AG04450 (cell line): ENCODE measurements around the gene QPRT. TPM values are rescaled to one million over a fixed set of nuclear protein-coding genes. Genes with fewer than 3 reads are reported as not detected.
"Not testable (repeated sequence)": the region's sequence is repeated elsewhere in the genome, so short reads cannot be mapped to it uniquely, and the experiment has no call there.

Experiments
- CTCF ChIA-PET: fragments of 300-600, 350-600 bp; formaldehyde crosslinking; extraction: SDS; loops from one replicate; lab custom pipeline; 2022; ENCODE audit warnings: antibody characterized with exemption, inconsistent platforms; lab: Charles Lee
- POLR2A ChIA-PET: fragments of 350-600 bp; formaldehyde crosslinking; extraction: SDS; loops from one replicate; lab custom pipeline; 2021; ENCODE audit warnings: antibody characterized with exemption, inconsistent platforms; lab: Yijun Ruan, JAX
- DNase-seq: peaks from one replicate; pipeline ENCODE4 v3.0.0-alpha.2; 2011; ENCODE audit warnings: low read depth, low spot score
- H3K27ac ChIP-seq: one replicate; pipeline ENCODE4 v1.5.1; 2012; ENCODE audit warnings: low read depth, low read length, control low read depth
- H3K27me3 ChIP-seq: one replicate; pipeline ENCODE4 v1.6.0; 2012; ENCODE audit warnings: low read length; ENCODE audit not compliant: control insufficient read depth, insufficient read depth
- H3K4me3 ChIP-seq: 2 replicates; pipeline ENCODE4 v1.5.1; 2011; ENCODE audit warnings: mild to moderate bottlenecking, low read depth, low read length, control low read depth
- H3K9me3 ChIP-seq: 2 replicates; pipeline ENCODE4 v1.5.1; 2012; ENCODE audit warnings: low read length; ENCODE audit not compliant: control insufficient read depth, insufficient read depth
- polyA plus RNA-seq: library from polyadenylated mRNA; depleted of rRNA; stranded (reverse); fragments of >200 nt; gene quantifications from 2 replicates; pipeline ENCODE4 v1.2.3, GENCODE V29; 2011
- TF ChIP-seq, protein P1 (sequence below): IDR thresholded peaks from 2 replicates; pipeline ENCODE4 v1.5.1; 2011; ENCODE audit warnings: low read depth, low read length, control low read depth, inconsistent platforms

Gene QPRT
- polyA plus RNA-seq, 1 experiment: 16.0 TPM

DNA sequence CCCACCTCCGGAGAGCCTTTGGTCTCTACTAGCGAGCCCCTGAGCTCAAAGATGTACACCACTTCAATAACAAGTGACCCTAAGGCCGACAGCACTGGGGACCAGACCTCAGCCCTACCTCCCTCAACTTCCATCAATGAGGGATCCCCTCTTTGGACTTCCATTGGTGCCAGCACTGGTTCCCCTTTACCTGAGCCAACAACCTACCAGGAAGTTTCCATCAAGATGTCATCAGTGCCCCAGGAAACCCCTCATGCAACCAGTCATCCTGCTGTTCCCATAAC lies 15.2 kb upstream of the QPRT start:
- TF ChIP-seq, protein P1, sequence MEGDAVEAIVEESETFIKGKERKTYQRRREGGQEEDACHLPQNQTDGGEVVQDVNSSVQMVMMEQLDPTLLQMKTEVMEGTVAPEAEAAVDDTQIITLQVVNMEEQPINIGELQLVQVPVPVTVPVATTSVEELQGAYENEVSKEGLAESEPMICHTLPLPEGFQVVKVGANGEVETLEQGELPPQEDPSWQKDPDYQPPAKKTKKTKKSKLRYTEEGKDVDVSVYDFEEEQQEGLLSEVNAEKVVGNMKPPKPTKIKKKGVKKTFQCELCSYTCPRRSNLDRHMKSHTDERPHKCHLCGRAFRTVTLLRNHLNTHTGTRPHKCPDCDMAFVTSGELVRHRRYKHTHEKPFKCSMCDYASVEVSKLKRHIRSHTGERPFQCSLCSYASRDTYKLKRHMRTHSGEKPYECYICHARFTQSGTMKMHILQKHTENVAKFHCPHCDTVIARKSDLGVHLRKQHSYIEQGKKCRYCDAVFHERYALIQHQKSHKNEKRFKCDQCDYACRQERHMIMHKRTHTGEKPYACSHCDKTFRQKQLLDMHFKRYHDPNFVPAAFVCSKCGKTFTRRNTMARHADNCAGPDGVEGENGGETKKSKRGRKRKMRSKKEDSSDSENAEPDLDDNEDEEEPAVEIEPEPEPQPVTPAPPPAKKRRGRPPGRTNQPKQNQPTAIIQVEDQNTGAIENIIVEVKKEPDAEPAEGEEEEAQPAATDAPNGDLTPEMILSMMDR: no peak
- no peak for DNase-seq
- POLR2A ChIA-PET: no interaction called here

DNA sequence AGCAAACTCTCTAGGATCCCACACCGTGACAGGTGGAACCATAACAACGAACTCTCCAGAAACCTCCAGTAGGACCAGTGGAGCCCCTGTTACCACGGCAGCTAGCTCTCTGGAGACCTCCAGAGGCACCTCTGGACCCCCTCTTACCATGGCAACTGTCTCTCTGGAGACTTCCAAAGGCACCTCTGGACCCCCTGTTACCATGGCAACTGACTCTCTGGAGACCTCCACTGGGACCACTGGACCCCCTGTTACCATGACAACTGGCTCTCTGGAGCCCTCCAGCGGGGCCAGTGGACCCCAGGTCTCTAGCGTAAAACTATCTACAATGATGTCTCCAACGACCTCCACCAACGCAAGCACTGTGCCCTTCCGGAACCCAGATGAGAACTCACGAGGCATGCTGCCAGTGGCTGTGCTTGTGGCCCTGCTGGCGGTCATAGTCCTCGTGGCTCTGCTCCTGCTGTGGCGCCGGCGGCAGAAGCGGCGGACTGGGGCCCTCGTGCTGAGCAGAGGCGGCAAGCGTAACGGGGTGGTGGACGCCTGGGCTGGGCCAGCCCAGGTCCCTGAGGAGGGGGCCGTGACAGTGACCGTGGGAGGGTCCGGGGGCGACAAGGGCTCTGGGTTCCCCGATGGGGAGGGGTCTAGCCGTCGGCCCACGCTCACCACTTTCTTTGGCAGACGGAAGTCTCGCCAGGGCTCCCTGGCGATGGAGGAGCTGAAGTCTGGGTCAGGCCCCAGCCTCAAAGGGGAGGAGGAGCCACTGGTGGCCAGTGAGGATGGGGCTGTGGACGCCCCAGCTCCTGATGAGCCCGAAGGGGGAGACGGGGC lies 14.7 kb upstream of the QPRT start:
- H3K4me3 ChIP-seq: no peak overlapping the region
- ChIA-PET CTCF (interaction anchor here (0.9 kb wide), 1 partner anchor 37 kb away, joined by 3 read pairs; no protein-coding TSS in a partner anchor), POLR2A (no interaction called here)
- no peaks in the 10 kb centered on the region for H3K9me3 ChIP-seq
- DNase-seq: no peak
- TF ChIP-seq, protein P1: no peak
- no peak overlapping the region for H3K27ac ChIP-seq
- H3K27me3 ChIP-seq: peaks cover 15% of the 10 kb centered on the region

More for the DNA sequence above, 15.2 kb upstream of the QPRT start:
- CTCF ChIA-PET: interaction anchor here (0.9 kb wide), 1 partner anchor 37 kb away, joined by 3 read pairs; no protein-coding TSS in a partner anchor
- H3K27ac ChIP-seq: no peak overlapping the region
- no peaks in the 10 kb centered on the region for H3K9me3 ChIP-seq
- no peak overlapping the region for H3K4me3 ChIP-seq
- H3K27me3 ChIP-seq: peaks cover 15% of the 10 kb centered on the region

DNA sequence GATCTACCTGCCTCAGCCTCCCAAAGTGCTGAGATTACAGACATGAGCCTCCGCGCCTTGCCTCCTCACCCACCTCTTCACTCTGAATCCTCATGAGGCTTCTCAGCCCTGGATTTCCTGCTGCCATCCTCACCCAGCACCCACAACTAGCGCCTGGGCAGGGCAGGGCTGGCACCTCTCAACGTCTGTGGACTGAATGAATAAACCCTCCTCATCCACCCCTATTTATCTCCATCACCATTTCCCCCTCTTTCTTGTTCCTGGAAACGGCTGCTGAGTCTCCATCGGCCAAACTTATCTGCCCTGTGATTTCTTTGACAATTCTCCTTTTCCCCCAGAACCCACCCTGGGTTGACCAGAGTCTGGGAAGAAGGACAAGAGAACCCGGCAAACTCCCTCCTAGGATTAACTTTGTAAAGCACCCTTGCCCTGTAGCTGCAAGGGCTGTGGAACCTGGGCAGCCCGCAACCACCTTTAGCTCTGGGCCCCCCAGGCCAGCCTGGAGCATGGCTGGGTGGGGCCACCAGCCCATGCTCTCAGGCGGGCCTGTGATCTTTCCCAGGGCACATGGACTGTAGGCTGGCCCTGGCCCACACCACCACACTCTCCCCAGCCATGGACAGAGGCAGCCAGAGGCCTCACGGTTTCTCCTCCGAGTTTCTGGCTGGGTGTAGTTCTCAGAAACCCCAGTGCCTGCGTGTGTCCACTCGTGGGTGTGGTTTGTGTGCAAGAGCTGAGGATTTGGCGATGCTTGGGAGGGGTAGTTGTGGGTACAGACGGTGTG lies 13.5 kb upstream of the QPRT start:
- no peaks in the 10 kb centered on the region for H3K9me3 ChIP-seq
- H3K4me3 ChIP-seq: no peak overlapping the region
- TF ChIP-seq, protein P1: no peak
- DNase-seq: no peak
- CTCF ChIA-PET: no interaction called here
- peaks cover 15% of the 10 kb centered on the region for H3K27me3 ChIP-seq
- no peak overlapping the region for H3K27ac ChIP-seq
- POLR2A ChIA-PET: no interaction called here

DNA sequence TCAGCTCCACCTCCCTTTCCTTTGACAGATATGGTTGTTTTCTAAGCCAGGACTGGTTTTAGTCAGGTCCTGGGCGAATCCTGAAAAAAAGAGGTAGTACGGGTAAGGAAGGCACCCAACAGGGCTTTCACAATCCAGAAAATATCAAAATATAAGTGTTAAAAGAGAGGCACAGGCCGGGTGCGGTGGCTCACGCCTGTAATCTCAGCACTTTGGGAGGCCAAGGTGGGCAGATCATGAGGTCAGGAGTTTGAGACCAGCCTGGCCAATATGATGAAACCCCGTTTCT lies 11.7 kb upstream of the QPRT start:
- H3K9me3 ChIP-seq, H3K27ac ChIP-seq, DNase-seq, H3K4me3 ChIP-seq, POLR2A ChIA-PET: not testable (repeated sequence)
- peaks cover 15% of the 10 kb centered on the region for H3K27me3 ChIP-seq
- CTCF ChIA-PET: interaction anchor here (0.5 kb wide), 1 partner anchor 38 kb away, joined by 3 read pairs; no protein-coding TSS in a partner anchor

DNA sequence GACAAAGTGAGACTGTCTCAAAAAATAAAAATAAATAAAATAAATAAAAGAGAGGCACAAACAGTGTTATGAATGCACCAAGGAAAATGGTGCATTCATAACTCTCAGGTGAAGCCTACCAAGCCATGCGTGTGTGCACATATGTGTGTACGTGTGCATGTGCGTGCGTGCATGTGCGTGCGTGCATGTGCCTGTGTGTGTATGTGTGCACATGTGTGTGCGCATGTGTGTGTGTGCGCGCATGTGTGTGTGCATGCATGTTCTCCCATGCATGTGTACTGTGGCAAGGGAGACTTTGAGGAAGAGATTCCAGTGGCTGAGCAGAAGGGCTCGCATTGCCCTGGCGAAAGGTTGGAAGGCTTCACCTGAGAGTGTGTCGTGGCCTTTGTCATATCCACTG lies 11.2 kb upstream of the QPRT start:
- POLR2A ChIA-PET: no interaction called here
- TF ChIP-seq, protein P1: no peak
- Histone ChIP-seq H3K27me3 (peaks cover 15% of the 10 kb centered on the region), H3K4me3 (no peak overlapping the region), H3K9me3 (no peaks in the 10 kb centered on the region), H3K27ac (no peak overlapping the region)
- CTCF ChIA-PET: no interaction called here
- DNase-seq: no peak
